RWPE1 (cell line): ENCODE measurements around the gene CA6.

Experiments used
- CTCF ChIA-PET: fragments of 350-600 bp; sonication (Branson Sonifier 250); formaldehyde crosslinking; extraction: SDS; loops from one replicate; lab custom pipeline; 2021; lab: Yijun Ruan, JAX
- POLR2A ChIA-PET: fragments of 400-600 bp; formaldehyde crosslinking; extraction: SDS; loops from one replicate; lab custom pipeline; 2020; ENCODE audit warnings: antibody characterized with exemption; ENCODE audit not compliant: low non-redundant PET; lab: Yijun Ruan, JAX
- DNase-seq: peaks from one replicate; pipeline ENCODE4 v3.0.0; 2012; ENCODE audit warnings: low spot score
- H3K27ac ChIP-seq: fragments of 450-650 bp; 2 replicates; pipeline ENCODE4 v1.5.1; 2017
- TF ChIP-seq, protein P1 (sequence below): fragments of 450-650 bp; conservative IDR thresholded peaks from 2 replicates; pipeline ENCODE4 v1.5.1; 2017; ENCODE audit warnings: low read depth, mild to moderate bottlenecking

Gene CA6

DNA sequence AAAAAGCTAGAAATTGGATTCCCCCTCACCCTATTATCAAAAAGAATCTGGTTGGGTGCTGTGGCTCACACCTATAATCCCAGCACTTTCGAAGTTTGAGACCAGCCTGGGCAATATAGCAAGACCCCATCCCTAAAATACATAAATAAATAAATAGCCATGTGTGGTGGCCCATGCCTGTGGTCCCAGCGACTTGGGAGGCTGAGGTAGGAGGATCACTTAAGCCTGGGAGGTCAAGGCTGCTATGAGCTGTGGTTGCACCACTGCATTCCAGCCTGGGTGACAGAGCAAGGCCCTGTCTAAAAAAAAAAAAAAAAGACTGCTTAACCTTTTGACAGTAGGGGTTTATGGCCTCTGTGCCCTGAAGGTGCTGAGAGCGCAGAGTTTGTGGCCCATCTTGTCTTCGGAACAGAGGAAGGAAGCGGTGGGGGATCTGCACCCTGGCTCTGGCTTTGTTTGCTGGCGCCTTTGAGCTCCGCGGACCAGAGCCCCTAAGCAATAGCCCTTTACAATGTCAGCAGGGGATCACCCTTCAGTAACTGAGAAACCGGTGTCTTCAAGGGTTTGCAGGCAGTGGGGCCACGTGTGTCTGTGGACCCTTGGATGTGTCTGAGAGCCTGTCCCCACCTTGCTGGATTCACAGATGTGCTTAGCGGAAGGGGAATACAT is 58.5 kb downstream of the CA6 start:
- TF ChIP-seq, protein P1, sequence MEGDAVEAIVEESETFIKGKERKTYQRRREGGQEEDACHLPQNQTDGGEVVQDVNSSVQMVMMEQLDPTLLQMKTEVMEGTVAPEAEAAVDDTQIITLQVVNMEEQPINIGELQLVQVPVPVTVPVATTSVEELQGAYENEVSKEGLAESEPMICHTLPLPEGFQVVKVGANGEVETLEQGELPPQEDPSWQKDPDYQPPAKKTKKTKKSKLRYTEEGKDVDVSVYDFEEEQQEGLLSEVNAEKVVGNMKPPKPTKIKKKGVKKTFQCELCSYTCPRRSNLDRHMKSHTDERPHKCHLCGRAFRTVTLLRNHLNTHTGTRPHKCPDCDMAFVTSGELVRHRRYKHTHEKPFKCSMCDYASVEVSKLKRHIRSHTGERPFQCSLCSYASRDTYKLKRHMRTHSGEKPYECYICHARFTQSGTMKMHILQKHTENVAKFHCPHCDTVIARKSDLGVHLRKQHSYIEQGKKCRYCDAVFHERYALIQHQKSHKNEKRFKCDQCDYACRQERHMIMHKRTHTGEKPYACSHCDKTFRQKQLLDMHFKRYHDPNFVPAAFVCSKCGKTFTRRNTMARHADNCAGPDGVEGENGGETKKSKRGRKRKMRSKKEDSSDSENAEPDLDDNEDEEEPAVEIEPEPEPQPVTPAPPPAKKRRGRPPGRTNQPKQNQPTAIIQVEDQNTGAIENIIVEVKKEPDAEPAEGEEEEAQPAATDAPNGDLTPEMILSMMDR = no peak
- CTCF ChIA-PET = interaction anchor here (0.7 to 2.0 kb wide), 3 partner anchors 10 to 217 kb away, joined by 3 to 9 read pairs (median 6); no protein-coding TSS in a partner anchor
- no peak for DNase-seq
- H3K27ac ChIP-seq = no peak overlapping the region
- POLR2A ChIA-PET = no interaction called here

DNA sequence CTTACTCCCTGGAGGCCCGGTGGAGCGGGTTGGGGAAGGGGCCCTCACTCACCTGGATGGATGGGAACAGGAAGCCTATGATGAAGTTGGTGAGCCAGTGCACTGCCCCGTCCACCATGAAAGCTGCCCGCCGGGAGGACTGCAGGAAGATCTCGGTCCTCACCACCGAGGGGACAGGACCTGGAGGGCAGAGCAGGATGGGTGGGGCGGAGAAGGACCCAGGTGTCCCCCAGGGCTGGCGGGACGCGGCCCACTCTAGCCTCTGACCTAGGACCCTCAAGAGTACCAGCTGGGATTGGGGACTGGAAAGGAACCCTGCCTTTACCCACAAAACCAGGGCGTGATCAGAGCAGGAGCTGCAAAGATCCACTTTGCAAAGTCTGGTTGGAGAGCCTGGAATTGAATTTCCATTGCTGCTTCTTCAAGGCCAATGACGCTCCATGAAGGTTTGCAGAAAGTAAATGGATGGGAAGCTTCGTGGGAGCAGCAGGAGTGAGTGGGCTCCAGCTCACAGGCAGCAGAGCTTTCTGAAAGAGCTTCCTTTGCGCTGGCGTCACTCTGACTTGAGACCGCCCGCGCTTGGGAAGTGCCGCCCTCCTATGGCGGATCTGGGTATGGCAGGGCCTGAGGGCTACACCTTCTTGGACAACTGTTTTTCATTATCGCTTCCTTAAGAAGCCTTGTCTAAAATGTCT is 59.2 kb downstream of the CA6 start:
- ChIA-PET CTCF (interaction anchor here (0.6 to 2.0 kb wide), 13 partner anchors 10 to 347 kb away, joined by 3 to 12 read pairs (median 4); partner anchors contain the start of gene ENO1), POLR2A (no interaction called here)
- peak; percentile 64 for DNase-seq
- TF ChIP-seq, protein P1 = peak; percentile 79
- no peak overlapping the region for H3K27ac ChIP-seq

DNA sequence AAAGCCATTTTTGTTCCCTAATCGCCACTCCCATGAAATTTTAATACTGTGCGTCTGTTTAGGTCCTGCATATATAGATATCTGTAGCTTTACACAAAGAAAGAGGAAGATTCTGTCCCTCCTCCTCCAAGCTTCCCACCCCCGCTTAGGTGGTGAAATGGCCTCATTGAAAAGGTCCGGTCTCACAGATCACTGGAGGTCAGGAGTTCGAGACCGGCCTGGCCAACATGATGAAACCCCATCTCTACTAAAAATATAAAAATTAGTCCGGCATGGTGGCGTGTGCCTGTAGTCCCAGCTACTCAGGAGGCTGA is 59.7 kb downstream of the CA6 start:
- ChIA-PET POLR2A (no interaction called here), CTCF (interaction anchor here (0.6 to 2.0 kb wide), 11 partner anchors 9 to 1378 kb away, joined by 3 to 12 read pairs (median 4); partner anchors contain the start of gene ENO1)
- no peak overlapping the region for H3K27ac ChIP-seq
- TF ChIP-seq, protein P1 = 0 out of 2 replicates have a peak, but pooled peaks have one; percentile 16
- DNase-seq = no peak

DNA sequence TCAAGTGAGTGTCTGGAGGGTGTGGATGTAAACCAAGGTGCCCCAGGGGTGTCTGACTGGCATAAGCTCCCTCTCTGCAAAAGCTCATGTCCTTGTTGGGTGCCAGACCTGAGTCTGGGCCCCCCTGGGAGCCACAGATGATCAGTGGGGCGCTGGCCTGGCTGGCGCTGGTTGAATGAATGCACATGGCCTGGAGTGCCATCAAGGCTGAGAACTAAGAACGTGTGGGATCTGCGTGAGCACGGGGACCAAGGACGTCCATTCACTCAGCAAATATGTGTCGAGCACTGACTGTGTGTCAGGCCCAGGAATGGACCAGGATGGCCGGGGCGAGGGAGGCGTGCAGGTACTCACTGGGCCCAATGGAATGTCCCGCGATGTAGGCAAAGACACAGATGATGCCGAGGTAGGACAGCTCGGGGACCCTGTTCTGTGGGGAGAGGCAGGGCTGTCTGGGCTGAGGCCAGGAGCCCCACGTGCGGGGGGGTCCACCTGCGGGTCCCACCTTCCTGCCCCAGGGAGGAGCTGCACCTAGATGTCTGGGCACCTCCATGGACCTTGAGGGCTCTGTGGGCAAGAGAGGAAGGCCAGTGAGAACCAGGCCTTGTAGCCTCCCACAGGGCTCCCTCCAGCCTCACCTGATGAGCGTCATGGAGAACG is 61.4 kb downstream of the CA6 start:
- no peak for DNase-seq
- ChIA-PET CTCF (no interaction called here), POLR2A (no interaction called here)
- H3K27ac ChIP-seq = no peak overlapping the region
- TF ChIP-seq, protein P1 = no peak

DNA sequence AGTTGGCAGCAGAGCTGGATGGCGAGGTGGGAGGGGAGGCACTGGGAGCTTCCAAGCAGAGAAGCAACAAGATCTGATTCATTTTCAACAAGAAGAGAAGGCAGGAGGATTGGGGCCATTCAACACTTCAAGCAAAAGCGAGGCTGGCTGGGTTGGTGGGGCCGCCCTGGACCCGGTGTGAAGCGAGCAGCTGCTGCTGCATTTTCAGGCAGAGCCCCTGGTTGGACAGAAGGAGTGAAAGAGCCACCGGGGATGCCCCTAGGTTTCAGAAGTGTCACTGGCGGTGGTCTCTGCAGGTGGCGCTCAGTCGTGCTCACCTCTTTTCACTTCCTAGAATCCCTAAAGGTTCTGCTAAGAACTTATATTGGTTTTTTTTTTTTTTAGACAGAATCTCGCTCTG is 62.6 kb downstream of the CA6 start:
- DNase-seq = no peak
- no peak overlapping the region for H3K27ac ChIP-seq
- TF ChIP-seq, protein P1 = no peak
- CTCF ChIA-PET = interaction anchor here (0.6 kb wide), 1 partner anchor 78 kb away, joined by 4 read pairs; no protein-coding TSS in a partner anchor
- POLR2A ChIA-PET = no interaction called here
